SU-DHL-6 (cell line): Measurements from ENCODE around the gene ZNF593OS.
A peak's percentile ranks its signal among the peaks of the same experiment; 100 is the strongest.

Source experiments
- H2AFZ ChIP-seq: fragments of 200-600 bp; sonication (generic); 2 replicates; pipeline ENCODE4 v1.6.1; 2014; ENCODE audit warnings: low read depth, mild to moderate bottlenecking, moderate library complexity, mixed read lengths, antibody characterized with exemption, low read length; ENCODE audit not compliant: severe bottlenecking
- H3F3A ChIP-seq: fragments of 200-600 bp; shearing (Covaris generic); 2 replicates; pipeline ENCODE4 v1.6.0; 2016; ENCODE audit warnings: antibody characterized with exemption, mild to moderate bottlenecking; ENCODE audit not compliant: insufficient read depth
- H3K27ac ChIP-seq: fragments of 200-600 bp; sonication (generic); 2 replicates; pipeline ENCODE4 v1.5.1; 2016; ENCODE audit warnings: low read depth, mild to moderate bottlenecking, low read length, moderate library complexity, mixed read lengths
- H3K27me3 ChIP-seq: fragments of 200-600 bp; sonication (generic), shearing (Covaris generic); 2 replicates; pipeline ENCODE4 v1.6.0; 2014; ENCODE audit warnings: mild to moderate bottlenecking, low read length
- H3K36me3 ChIP-seq: fragments of 200-600 bp; sonication (generic); 2 replicates; pipeline ENCODE4 v1.6.1; 2014; ENCODE audit warnings: mild to moderate bottlenecking, low read length, mixed read lengths
- H3K4me2 ChIP-seq: fragments of 300-600, 200-600 bp; shearing (Covaris generic), sonication (generic); 2 replicates; pipeline ENCODE4 v1.6.0; 2014; ENCODE audit warnings: low read length, low read depth, mild to moderate bottlenecking; ENCODE audit not compliant: poor library complexity, severe bottlenecking
- H3K4me3 ChIP-seq: fragments of 200-600 bp; sonication (generic); 2 replicates; pipeline ENCODE4 v1.5.1; 2014; ENCODE audit warnings: antibody characterized with exemption, low read length, mild to moderate bottlenecking, mixed read lengths; ENCODE audit not compliant: insufficient read depth, poor library complexity, severe bottlenecking
- H3K79me2 ChIP-seq: fragments of 200-600 bp; sonication (generic); 2 replicates; pipeline ENCODE4 v1.6.1; 2014; ENCODE audit warnings: mild to moderate bottlenecking, low read length, moderate library complexity; ENCODE audit not compliant: insufficient read depth
- H3K9ac ChIP-seq: fragments of 200-600 bp; sonication (generic); 2 replicates; pipeline ENCODE4 v1.7.0; 2014; ENCODE audit warnings: mild to moderate bottlenecking, low read length
- H3K9me2 ChIP-seq: fragments of 200-600 bp; sonication (generic); replicated peaks from 2 replicates; pipeline ENCODE4 v1.6.1; 2014; ENCODE audit warnings: low read length; ENCODE audit not compliant: insufficient read depth
- H3K9me3 ChIP-seq: fragments of 200-600 bp; sonication (generic); 2 replicates; pipeline ENCODE4 v1.6.1; 2014; ENCODE audit warnings: low read length, mixed read lengths; ENCODE audit not compliant: insufficient read depth
- H4K20me1 ChIP-seq: fragments of 200-600 bp; sonication (generic); 2 replicates; pipeline ENCODE4 v1.6.1; 2014; ENCODE audit warnings: low read depth, mild to moderate bottlenecking, antibody characterized with exemption, low read length, moderate library complexity, mixed read lengths
- CTCF ChIP-seq: fragments of 200-600 bp; sonication (generic); IDR thresholded peaks from one replicate; pipeline ENCODE4 v1.5.1; 2017; ENCODE audit warnings: antibody characterized with exemption, mild to moderate bottlenecking, low read length, moderate library complexity; ENCODE audit not compliant: insufficient read depth, poor library complexity, severe bottlenecking
- EZH2phosphoT487 ChIP-seq: fragments of 200-600 bp; sonication (generic), shearing (Covaris generic); conservative IDR thresholded peaks from 2 replicates; pipeline ENCODE4 v1.6.1; 2018; ENCODE audit warnings: mild to moderate bottlenecking, antibody characterized with exemption, low read length, moderate library complexity, mixed read lengths

Gene ZNF593OS

GRCh38 chr1:26126321-26127084, 45.1 kb downstream of the ZNF593OS start:
- Histone ChIP-seq H4K20me1 (no peaks in the 10 kb centered on the region), H3K9me2 (no peaks in the 10 kb centered on the region), H3K27me3 (no peaks in the 10 kb centered on the region), H3K4me2 (peak overlapping the region; percentile 60), H3K4me3 (no peak overlapping the region), H3K9ac (peak overlapping the region; percentile 13), H3K36me3 (peaks cover 24% of the 10 kb centered on the region), H3K27ac (peak overlapping the region; percentile 76), H3K79me2 (no peaks in the 10 kb centered on the region), H3F3A (peaks cover 14% of the 10 kb centered on the region), H3K9me3 (no peaks in the 10 kb centered on the region), H2AFZ (no peak overlapping the region)
- TF ChIP-seq CTCF (no peak), EZH2phosphoT487 (no peak)

- peak overlapping the region; percentile 13 for H3K9ac ChIP-seq
- H3K27ac ChIP-seq, result peak overlapping the region; percentile 76
- no peaks in the 10 kb centered on the region for H3K79me2 ChIP-seq
- peaks cover 14% of the 10 kb centered on the region for H3F3A ChIP-seq
- H3K9me3 ChIP-seq, result no peaks in the 10 kb centered on the region
- peaks cover 24% of the 10 kb centered on the region for H3K36me3 ChIP-seq
- no peaks in the 10 kb centered on the region for H3K27me3 ChIP-seq
- no peaks in the 10 kb centered on the region for H3K9me2 ChIP-seq
- TF ChIP-seq CTCF, result no peak
- TF ChIP-seq EZH2phosphoT487, result no peak
- no peaks in the 10 kb centered on the region for H4K20me1 ChIP-seq
- no peak overlapping the region for H3K4me3 ChIP-seq
- H3K4me2 ChIP-seq, result peak overlapping the region; percentile 60
- no peak overlapping the region for H2AFZ ChIP-seq
Observed at GRCh38 chr1:26125946-26126320, 45.7 kb downstream of the ZNF593OS start.

GRCh38 chr1:26125382-26125781, 46.2 kb downstream of the ZNF593OS start:
- peaks cover 24% of the 10 kb centered on the region for H3K36me3 ChIP-seq
- peaks cover 14% of the 10 kb centered on the region for H3F3A ChIP-seq
- H3K4me3 ChIP-seq, result no peak overlapping the region
- no peaks in the 10 kb centered on the region for H3K9me2 ChIP-seq
- H3K79me2 ChIP-seq, result no peaks in the 10 kb centered on the region
- no peak for TF ChIP-seq EZH2phosphoT487
- TF ChIP-seq CTCF, result no peak
- H3K9me3 ChIP-seq, result no peaks in the 10 kb centered on the region
- H2AFZ ChIP-seq, result no peak overlapping the region
- H3K27me3 ChIP-seq, result no peaks in the 10 kb centered on the region
- H4K20me1 ChIP-seq, result no peaks in the 10 kb centered on the region
- peak overlapping the region; percentile 76 for H3K27ac ChIP-seq
- H3K4me2 ChIP-seq, result peak overlapping the region; percentile 60
- no peak overlapping the region for H3K9ac ChIP-seq
